ENCODE data around the gene REX1BD. TPM values are rescaled to one million over a fixed set of nuclear protein-coding genes. Genes with fewer than 3 reads are reported as not detected.
"Not testable (repeated sequence)": the region's sequence is repeated elsewhere in the genome, so short reads cannot be mapped to it uniquely, and the experiment has no call there.

Gene REX1BD
- total RNA-seq, 2 experiments from 2014 or later = 47.8 to 81.3 TPM

GRCh38 chr19:18593367-18594095, 4.9 kb downstream of the REX1BD start:
- H3K27me3 Mint-ChIP-seq = peaks cover 3% of the 10 kb centered on the region
- peak; percentile 39 for DNase-seq
- H3K4me1 Mint-ChIP-seq = peaks cover 23% of the 10 kb centered on the region
- H3K4me3 Mint-ChIP-seq = peak overlapping the region; percentile 34
- peaks cover 13% of the 10 kb centered on the region for H3K36me3 Mint-ChIP-seq (ENCODE audit: low read depth)
- intact Hi-C loops (cut with DNase I, micrococcal nuclease) = loop anchor here (1.0 to 10.0 kb wide), 10 partner anchors 43 to 326 kb away; partner anchors contain the start of genes COPE (in 1 of the 2), DDX49 (in 1 of the 2), ELL (in 1 of the 2) and KLHL26 (in 1 of the 2)
- ChIA-PET CTCF (interaction anchor here (0.5 to 1.4 kb wide), 16 partner anchors 30 to 552 kb away, joined by 3 to 8 read pairs (median 3); partner anchors contain the start of gene ELL), POLR2A (interaction anchor here (0.5 to 1.7 kb wide), 3 partner anchors 22 to 245 kb away, joined by 3 to 4 read pairs (median 4); partner anchors contain the start of genes ELL and UBA52)
- peak overlapping the region; percentile 10 for H3K27ac Mint-ChIP-seq
- no peak for ATAC-seq
- no peaks in the 10 kb centered on the region for H3K9me3 Mint-ChIP-seq (ENCODE audit: low read depth)

DNA sequence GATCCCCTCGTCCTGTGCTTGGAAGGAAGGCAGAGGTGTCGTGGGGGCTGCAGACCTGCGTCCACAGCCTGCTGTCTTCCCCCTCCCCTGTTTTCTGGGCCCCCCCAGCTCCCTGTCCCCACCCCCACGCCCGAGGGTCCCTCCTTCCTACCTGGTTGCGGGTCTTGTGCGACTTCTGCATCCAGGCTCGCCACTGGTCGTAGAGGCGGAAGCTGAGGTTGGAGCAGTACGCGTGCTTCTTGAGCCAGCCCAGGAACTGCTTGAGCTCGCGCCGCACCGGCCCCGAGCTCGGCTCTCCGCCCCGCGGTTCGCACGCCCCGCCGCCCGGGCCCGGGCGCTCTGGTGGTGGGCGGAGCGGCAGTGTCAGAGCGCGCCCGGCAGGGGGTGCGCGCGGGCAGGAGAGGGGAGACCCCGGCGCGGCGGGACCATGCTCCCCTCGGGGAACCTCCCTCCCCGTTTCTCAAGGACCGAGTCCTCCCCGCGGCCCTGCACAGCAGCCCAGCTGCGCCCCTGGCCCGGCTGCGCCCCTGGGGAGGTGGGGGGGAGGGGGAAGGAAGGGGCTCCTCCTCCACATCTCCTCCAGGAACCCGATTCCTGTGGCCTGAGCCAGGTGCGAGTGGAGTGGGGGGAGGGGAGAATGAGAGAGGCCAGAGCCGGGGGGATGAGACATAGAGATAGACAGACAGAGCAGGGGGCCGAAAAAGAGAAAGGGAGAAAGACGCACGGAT, 5.7 kb downstream of the REX1BD start:
- peak; percentile 72 for ATAC-seq
- H3K27ac Mint-ChIP-seq = peak overlapping the region; percentile 56
- intact Hi-C loops (cut with DNase I, micrococcal nuclease) = loop anchor here (1.0 to 10.0 kb wide), 10 partner anchors 42 to 325 kb away; partner anchors contain the start of genes COPE (in 1 of the 2), DDX49 (in 1 of the 2), ELL (in 1 of the 2) and KLHL26 (in 1 of the 2)
- H3K36me3 Mint-ChIP-seq (ENCODE audit: low read depth) = peaks cover 13% of the 10 kb centered on the region
- ChIA-PET POLR2A (interaction anchor here (0.8 to 1.7 kb wide), 2 partner anchors 23 to 73 kb away, joined by 4 read pairs; partner anchors contain the start of genes ELL and UBA52), CTCF (interaction anchor here (0.5 to 1.4 kb wide), 9 partner anchors 30 to 405 kb away, joined by 3 to 8 read pairs (median 3); partner anchors contain the start of gene ELL)
- DNase-seq = peak; percentile 87
- H3K4me1 Mint-ChIP-seq = peaks cover 23% of the 10 kb centered on the region
- peak overlapping the region; percentile 72 for H3K4me3 Mint-ChIP-seq
- peaks cover 3% of the 10 kb centered on the region for H3K27me3 Mint-ChIP-seq
- H3K9me3 Mint-ChIP-seq (ENCODE audit: low read depth) = no peaks in the 10 kb centered on the region

DNA sequence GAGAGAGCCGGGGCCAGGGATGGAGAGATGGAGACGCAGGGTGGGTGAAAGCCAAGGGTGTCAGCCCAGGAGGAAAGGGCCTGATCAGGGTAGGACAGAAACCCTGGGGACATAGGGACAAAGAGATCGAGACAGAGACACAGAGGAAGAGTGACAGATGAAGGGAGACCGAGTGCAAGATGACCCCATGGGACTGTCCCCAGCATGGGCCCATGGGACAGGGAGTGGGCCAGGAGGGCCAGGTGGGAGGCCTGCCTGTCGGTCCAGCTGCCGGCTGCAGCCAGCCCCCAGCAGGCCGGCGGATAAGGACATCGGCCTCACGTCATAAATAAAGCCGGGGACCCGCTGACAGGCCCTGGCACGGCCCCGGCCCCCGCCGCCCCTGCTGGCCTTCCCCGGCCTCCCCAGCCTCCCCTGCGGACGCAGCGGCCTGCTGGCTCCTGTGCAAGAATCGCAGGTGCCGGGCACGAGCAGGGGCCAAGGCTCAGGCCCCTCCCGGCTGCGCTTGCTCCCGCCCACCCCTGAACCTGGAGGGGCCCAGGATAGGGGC, 6.3 kb downstream of the REX1BD start:
- no peak for DNase-seq
- H3K27me3 Mint-ChIP-seq = peaks cover 3% of the 10 kb centered on the region

GRCh38 chr19:18595475-18595874, 6.9 kb downstream of the REX1BD start:
- Mint-ChIP-seq H3K4me3 (no peak overlapping the region), H3K9me3 (ENCODE audit: low read depth) (no peaks in the 10 kb centered on the region), H3K4me1 (peaks cover 15% of the 10 kb centered on the region), H3K36me3 (ENCODE audit: low read depth) (peaks cover 7% of the 10 kb centered on the region), H3K27me3 (peaks cover 3% of the 10 kb centered on the region), H3K27ac (no peak overlapping the region)
- DNase-seq = no peak
- intact Hi-C loops (cut with DNase I, micrococcal nuclease) = loop anchor here (2.0 to 10.0 kb wide), 3 partner anchors 41 to 197 kb away; partner anchors contain the start of genes COMP (in 1 of the 2) and KLHL26 (in 1 of the 2)
- ChIA-PET POLR2A (no interaction called here), CTCF (interaction anchor here (0.9 to 1.1 kb wide), 2 partner anchors 72 to 255 kb away, joined by 3 to 5 read pairs; no protein-coding TSS in a partner anchor)
- ATAC-seq = no peak

More for the DNA sequence above, 6.3 kb downstream of the REX1BD start:
- Mint-ChIP-seq H3K4me3 (peak overlapping the region; percentile 72), H3K36me3 (ENCODE audit: low read depth) (peaks cover 10% of the 10 kb centered on the region), H3K4me1 (peaks cover 19% of the 10 kb centered on the region), H3K9me3 (ENCODE audit: low read depth) (no peaks in the 10 kb centered on the region), H3K27ac (peak overlapping the region; percentile 56)
- POLR2A ChIA-PET = interaction anchor here (1.7 kb wide), 1 partner anchor 23 kb away, joined by 4 read pairs; the partner anchor contains the start of gene UBA52
- intact Hi-C loops (cut with DNase I, micrococcal nuclease) = loop anchor here (1.0 to 10.0 kb wide), 11 partner anchors 41 to 324 kb away; partner anchors contain the start of genes COMP (in 1 of the 2), COPE (in 1 of the 2), DDX49 (in 1 of the 2) and ELL (in 1 of the 2)
- no peak for ATAC-seq
- CTCF ChIA-PET = interaction anchor here (0.9 to 1.4 kb wide), 7 partner anchors 29 to 369 kb away, joined by 3 to 8 read pairs (median 5); partner anchors contain the start of gene ELL

DNA sequence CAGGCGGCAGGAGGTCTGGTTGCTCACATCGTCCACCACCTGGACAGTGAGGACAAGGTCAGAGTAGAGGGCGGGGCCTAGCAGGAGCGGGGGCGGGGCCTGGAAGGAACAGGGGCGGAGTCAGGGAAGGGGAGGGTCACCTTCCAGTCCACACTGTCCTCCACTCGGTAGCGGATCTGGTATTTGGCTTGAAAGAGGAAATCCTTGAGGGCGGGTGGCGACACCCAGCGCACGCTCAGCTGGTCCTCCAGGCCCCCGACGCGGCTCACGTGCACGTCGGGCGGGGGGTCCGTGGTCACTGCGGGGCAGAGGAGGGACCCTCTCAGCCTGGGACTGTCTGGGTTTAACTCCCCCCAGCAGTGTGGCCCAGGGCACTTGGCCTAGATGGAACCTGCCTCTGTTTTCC, 8.2 kb downstream of the REX1BD start:
- peaks cover 12% of the 10 kb centered on the region for H3K4me1 Mint-ChIP-seq
- H3K27me3 Mint-ChIP-seq = peaks cover 3% of the 10 kb centered on the region
- ATAC-seq (no peak), DNase-seq (peak; percentile 49)
- H3K4me3 Mint-ChIP-seq = no peak overlapping the region
- intact Hi-C loops (cut with DNase I, micrococcal nuclease) = loop anchor here (5.0 to 10.0 kb wide), 2 partner anchors 188 to 196 kb away; partner anchors contain the start of gene COMP (in 1 of the 2)
- ChIA-PET CTCF (interaction anchor here (0.9 kb wide), 1 partner anchor 56 kb away, joined by 3 read pairs; no protein-coding TSS in a partner anchor), POLR2A (interaction anchor here (0.6 kb wide), 1 partner anchor 235 kb away, joined by 3 read pairs; no protein-coding TSS in a partner anchor)
- H3K9me3 Mint-ChIP-seq (ENCODE audit: low read depth) = no peaks in the 10 kb centered on the region
- no peaks in the 10 kb centered on the region for H3K36me3 Mint-ChIP-seq (ENCODE audit: low read depth)
- H3K27ac Mint-ChIP-seq = no peak overlapping the region

DNA sequence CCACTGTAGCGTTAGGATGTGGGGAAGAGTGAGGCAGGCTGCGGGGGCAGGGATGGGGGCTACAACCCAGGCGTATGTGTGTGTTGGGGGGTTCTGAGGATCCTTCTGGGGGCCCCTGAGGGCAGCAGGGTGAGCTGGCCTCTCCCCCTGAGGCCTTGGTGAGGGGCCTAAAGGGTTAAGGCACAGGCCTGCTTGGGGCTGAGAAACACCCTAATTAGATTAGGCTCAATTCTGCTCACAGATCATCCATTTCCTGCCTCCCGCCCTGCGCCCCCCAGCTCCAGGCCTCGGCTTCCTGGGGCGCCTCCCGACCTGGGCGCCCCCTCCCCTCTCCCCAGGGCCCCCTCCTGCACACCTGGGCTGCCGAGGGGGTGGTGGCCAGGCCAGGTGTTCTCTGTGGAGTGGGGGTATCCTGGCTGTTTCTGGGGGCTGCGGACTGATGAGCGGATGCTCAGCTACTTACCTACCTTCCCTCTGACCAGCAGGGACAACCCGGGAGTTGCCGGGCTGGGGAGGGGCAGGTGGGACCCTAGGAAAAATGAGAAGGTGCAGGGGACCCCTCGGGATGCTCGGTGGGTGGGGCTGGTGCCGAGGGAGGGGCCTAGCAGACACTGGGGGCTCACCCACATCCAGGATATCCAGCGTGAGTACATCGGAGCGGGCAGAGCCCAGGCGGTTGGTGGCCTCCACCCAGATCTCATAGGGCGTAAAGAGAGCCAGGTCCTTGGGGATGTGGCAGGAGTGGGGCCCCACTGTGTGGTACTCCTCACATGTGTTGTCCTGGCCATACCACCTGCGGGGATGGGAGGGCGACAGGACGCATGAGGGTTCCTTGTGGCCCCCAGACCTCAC, 9.4 kb downstream of the REX1BD start:
- Mint-ChIP-seq H3K9me3 (ENCODE audit: low read depth) (no peaks in the 10 kb centered on the region), H3K27ac (no peak overlapping the region), H3K27me3 (peaks cover 11% of the 10 kb centered on the region), H3K36me3 (ENCODE audit: low read depth) (no peaks in the 10 kb centered on the region), H3K4me1 (peaks cover 13% of the 10 kb centered on the region), H3K4me3 (no peak overlapping the region)
- ATAC-seq = no peak
- ChIA-PET POLR2A (no interaction called here), CTCF (interaction anchor here (0.6 kb wide), 1 partner anchor 10 kb away, joined by 3 read pairs; no protein-coding TSS in a partner anchor)
- intact Hi-C loops (cut with DNase I, micrococcal nuclease) = loop anchor here (5.0 to 10.0 kb wide), 2 partner anchors 187 to 194 kb away; partner anchors contain the start of gene COMP (in 1 of the 2)
- DNase-seq = no peak

- intact Hi-C loops (cut with DNase I, micrococcal nuclease) = loop anchor here (5.0 to 10.0 kb wide), 2 partner anchors 185 to 193 kb away; partner anchors contain the start of gene COMP (in 1 of the 2)
- ChIA-PET CTCF (interaction anchor here (0.7 kb wide), 1 partner anchor 176 kb away, joined by 3 read pairs; no protein-coding TSS in a partner anchor), POLR2A (no interaction called here)
- no peaks in the 10 kb centered on the region for H3K36me3 Mint-ChIP-seq (ENCODE audit: low read depth)
- H3K27me3 Mint-ChIP-seq = peaks cover 17% of the 10 kb centered on the region
- no peaks in the 10 kb centered on the region for H3K9me3 Mint-ChIP-seq (ENCODE audit: low read depth)
- H3K4me3 Mint-ChIP-seq = no peak overlapping the region
- ATAC-seq (no peak), DNase-seq (no peak)
- H3K27ac Mint-ChIP-seq = no peak overlapping the region
- peaks cover 11% of the 10 kb centered on the region for H3K4me1 Mint-ChIP-seq
Observed at GRCh38 chr19:18599485-18599884, 10.9 kb downstream of the REX1BD start.

DNA sequence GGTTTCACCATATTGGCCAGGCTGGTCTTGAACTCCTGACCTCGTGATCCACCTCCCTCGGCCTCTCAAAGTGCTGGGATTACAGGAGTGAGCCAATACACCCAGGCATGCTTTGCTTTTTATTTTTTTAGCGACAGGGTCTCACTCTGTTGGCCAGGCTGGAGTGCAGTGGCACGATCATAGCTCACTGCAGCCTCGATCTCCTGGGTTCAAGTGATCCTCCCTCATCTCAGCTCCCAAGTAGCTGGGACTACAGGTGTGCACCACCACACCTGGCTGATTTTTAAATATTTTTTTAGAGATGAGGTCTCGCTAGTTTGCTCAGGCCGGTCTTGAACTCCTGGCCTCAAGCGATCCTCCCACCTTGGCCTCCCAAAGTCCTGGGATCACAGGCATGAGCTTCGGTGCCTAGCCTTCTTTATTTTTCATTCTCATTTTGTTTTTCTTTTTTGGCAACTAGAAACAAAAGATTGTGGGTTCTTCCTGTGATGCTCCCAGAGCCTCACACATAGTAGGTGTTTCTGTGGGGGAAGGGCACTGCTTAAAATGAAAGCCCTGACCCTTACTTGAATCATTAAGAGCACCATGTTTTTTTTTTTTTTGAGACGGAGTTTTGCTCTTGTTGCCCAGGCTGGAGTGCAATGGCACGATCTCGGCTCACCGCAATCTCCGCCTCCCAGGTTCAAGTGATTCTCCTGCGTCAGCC, 12.2 kb downstream of the REX1BD start:
- intact Hi-C loops (cut with DNase I, micrococcal nuclease); ATAC-seq; POLR2A ChIA-PET; H3K9me3 Mint-ChIP-seq (ENCODE audit: low read depth); H3K36me3 Mint-ChIP-seq (ENCODE audit: low read depth); H3K4me3 Mint-ChIP-seq; H3K27ac Mint-ChIP-seq; DNase-seq; CTCF ChIA-PET; H3K4me1 Mint-ChIP-seq: not testable (repeated sequence)
- peaks cover 25% of the 10 kb centered on the region for H3K27me3 Mint-ChIP-seq

GRCh38 chr19:18601875-18602274, 13.3 kb downstream of the REX1BD start:
- ATAC-seq (no peak), DNase-seq (no peak)
- Mint-ChIP-seq H3K4me3 (no peak overlapping the region), H3K4me1 (peaks cover 4% of the 10 kb centered on the region), H3K27ac (no peak overlapping the region), H3K36me3 (ENCODE audit: low read depth) (no peaks in the 10 kb centered on the region), H3K9me3 (ENCODE audit: low read depth) (no peaks in the 10 kb centered on the region), H3K27me3 (peaks cover 24% of the 10 kb centered on the region)
- CTCF ChIA-PET = no interaction called here
- intact Hi-C loops (cut with DNase I, micrococcal nuclease) = no loop called here
- POLR2A ChIA-PET = no interaction called here

All from activated CD4-positive, alpha-beta T cell treated with anti-CD3 and anti-CD28 coated beads for 36 hours (primary cell).